Loucy (cell line): ENCODE data around the gene DOLPP1.

Source experiments
- CTCF ChIP-seq: fragments of 200-600 bp; sonication (generic); conservative IDR thresholded peaks from 2 replicates; pipeline ENCODE4 v1.5.1; 2014; ENCODE audit warnings: mild to moderate bottlenecking, antibody characterized with exemption, low read length
- EZH2phosphoT487 ChIP-seq: fragments of 200-600 bp; IDR thresholded peaks from 2 replicates; pipeline ENCODE4 v1.6.1; 2018; ENCODE audit warnings: antibody characterized with exemption, mild to moderate bottlenecking, moderate library complexity, borderline replicate concordance

GRCh38 chr9:129125478-129125877 lies 44.6 kb downstream of the DOLPP1 start:
- TF ChIP-seq CTCF, result no peak
- no peak for TF ChIP-seq EZH2phosphoT487
